Neuronal stem cell (in vitro differentiated cells): ENCODE measurements around the gene LYPLA2. TPM values are rescaled to one million over a fixed set of nuclear protein-coding genes. Genes with fewer than 3 reads are reported as not detected.
A peak's percentile ranks its signal among the peaks of the same experiment; 100 is the strongest.

Experiments used
- DNase-seq: peaks from one replicate; pipeline ENCODE4 v3.0.0-alpha.2; 2013; ENCODE audit warnings: low spot score
- H2AFZ ChIP-seq: one replicate; pipeline ENCODE4 v1.6.1; 2013; ENCODE audit warnings: mild to moderate bottlenecking, low read length, inconsistent platforms
- H2AK5ac ChIP-seq: 2 replicates; pipeline ENCODE4 v1.6.1; 2013; ENCODE audit warnings: low read depth, mild to moderate bottlenecking, inconsistent platforms, low read length, moderate library complexity, mixed read lengths
- H2BK120ac ChIP-seq: 2 replicates; pipeline ENCODE4 v1.6.1; 2013; ENCODE audit warnings: low read depth, mild to moderate bottlenecking, inconsistent platforms, low read length, moderate library complexity, mixed read lengths
- H2BK12ac ChIP-seq: one replicate; pipeline ENCODE4 v1.6.1; 2013; ENCODE audit warnings: low read length, inconsistent platforms
- H2BK15ac ChIP-seq: 2 replicates; pipeline ENCODE4 v1.6.1; 2013; ENCODE audit warnings: mild to moderate bottlenecking, low read length, inconsistent platforms, mixed read lengths
- H2BK5ac ChIP-seq: one replicate; pipeline ENCODE4 v1.6.1; 2013; ENCODE audit warnings: inconsistent platforms, mild to moderate bottlenecking, low read length, moderate library complexity
- H3K14ac ChIP-seq: one replicate; pipeline ENCODE4 v1.6.1; 2013; ENCODE audit warnings: low read length, inconsistent platforms
- H3K18ac ChIP-seq: 2 replicates; pipeline ENCODE4 v1.6.1; 2013; ENCODE audit warnings: low read length, inconsistent platforms
- H3K23ac ChIP-seq: 2 replicates; pipeline ENCODE4 v1.6.1; 2013; ENCODE audit warnings: low read depth, mild to moderate bottlenecking, mixed read lengths, low read length, inconsistent platforms; ENCODE audit not compliant: poor library complexity
- H3K27ac ChIP-seq: replicated peaks from 3 replicates; pipeline ENCODE4 v1.5.1; 2013; ENCODE audit warnings: low read length, inconsistent platforms
- H3K27me3 ChIP-seq, 3 experiments: 2 replicates each; pipeline ENCODE4 v1.6.1; 2013; ENCODE audit warnings: low read length in 3 of 3, mild to moderate bottlenecking in 2 of 3, inconsistent platforms in 1 of 3, low read depth in 1 of 3, mixed read lengths in 1 of 3, moderate library complexity in 1 of 3; ENCODE audit not compliant: control insufficient read depth in 3 of 3, insufficient read depth in 3 of 3
- H3K36me3 ChIP-seq, 2 donors: replicated peaks in 1 of 2; 2 replicates each; pipeline ENCODE4 v1.6.1; 2013; ENCODE audit warnings: low read length in 2 of 2; ENCODE audit not compliant: control insufficient read depth in 2 of 2, insufficient read depth in 2 of 2
- H3K4ac ChIP-seq: 2 replicates; pipeline ENCODE4 v1.6.1; 2013; ENCODE audit warnings: inconsistent platforms, mild to moderate bottlenecking, low read length, moderate library complexity
- H3K4me1 ChIP-seq, 2 donors: 1 replicate in 1 of 2; 2 replicates in 1 of 2; pipeline ENCODE4 v1.6.1; 2013; ENCODE audit warnings: low read length in 2 of 2, low read depth in 1 of 2; ENCODE audit not compliant: control insufficient read depth in 2 of 2, insufficient read depth in 1 of 2
- H3K4me2 ChIP-seq: one replicate; pipeline ENCODE4 v1.6.1; 2013; ENCODE audit warnings: mild to moderate bottlenecking, low read length, inconsistent platforms; ENCODE audit not compliant: insufficient read depth, poor library complexity, severe bottlenecking
- H3K4me3 ChIP-seq, 2 donors: 2 replicates each; pipeline ENCODE4 v1.5.1; 2013; ENCODE audit warnings: low read length in 2 of 2, mild to moderate bottlenecking in 2 of 2, inconsistent platforms in 1 of 2, moderate library complexity in 1 of 2
- H3K79me1 ChIP-seq: one replicate; pipeline ENCODE4 v1.6.1; 2013; ENCODE audit warnings: low read depth, mild to moderate bottlenecking, inconsistent platforms, low read length, moderate library complexity
- H3K9ac ChIP-seq: one replicate; pipeline ENCODE4 v1.6.1; 2013; ENCODE audit warnings: mild to moderate bottlenecking, low read depth, low read length, inconsistent platforms; ENCODE audit not compliant: poor library complexity
- H3K9me3 ChIP-seq, 2 donors: replicated peaks in 1 of 2; 2 replicates each; pipeline versions ENCODE3 to v1.6.1; 2013; ENCODE audit warnings: low read length in 2 of 2, mild to moderate bottlenecking in 2 of 2, inconsistent platforms in 1 of 2, low read depth in 1 of 2, mixed read lengths in 1 of 2, moderate library complexity in 1 of 2; ENCODE audit not compliant: control insufficient read depth in 2 of 2, insufficient read depth in 1 of 2
- H4K8ac ChIP-seq: one replicate; pipeline ENCODE4 v1.6.1; 2013; ENCODE audit warnings: low read depth, mild to moderate bottlenecking, inconsistent platforms, low read length, moderate library complexity
- H4K91ac ChIP-seq: one replicate; pipeline ENCODE4 v1.6.1; 2013; ENCODE audit warnings: low read length, low read depth, mild to moderate bottlenecking, inconsistent platforms; ENCODE audit not compliant: poor library complexity
- WGBS, 2 donors: extraction: QIAGEN DNeasy Blood & Tissue Kit; methylation state at CpG; one replicate each; pipeline ENCODE4 v1.1.7; 2013; ENCODE audit warnings: missing lambda C conversion rate in 2 of 2, mixed read lengths in 1 of 2; ENCODE audit not compliant: insufficient read length in 2 of 2, insufficient replicate concordance in 1 of 2; ENCODE audit errors: extremely low coverage in 2 of 2; 5-methylcytosine and 5-hydroxymethylcytosine counted together
- polyA plus RNA-seq, 2 experiments: library from polyadenylated mRNA; stranded (reverse); fragments of 200-250 nt; gene quantifications; one replicate each; pipeline ENCODE4 v1.2.3, GENCODE V29; 2013

Gene LYPLA2
- 66.5 TPM for polyA plus RNA-seq (2013, experiment 1 of 2)
- 66.6 TPM for polyA plus RNA-seq (2013, experiment 2 of 2)

DNA sequence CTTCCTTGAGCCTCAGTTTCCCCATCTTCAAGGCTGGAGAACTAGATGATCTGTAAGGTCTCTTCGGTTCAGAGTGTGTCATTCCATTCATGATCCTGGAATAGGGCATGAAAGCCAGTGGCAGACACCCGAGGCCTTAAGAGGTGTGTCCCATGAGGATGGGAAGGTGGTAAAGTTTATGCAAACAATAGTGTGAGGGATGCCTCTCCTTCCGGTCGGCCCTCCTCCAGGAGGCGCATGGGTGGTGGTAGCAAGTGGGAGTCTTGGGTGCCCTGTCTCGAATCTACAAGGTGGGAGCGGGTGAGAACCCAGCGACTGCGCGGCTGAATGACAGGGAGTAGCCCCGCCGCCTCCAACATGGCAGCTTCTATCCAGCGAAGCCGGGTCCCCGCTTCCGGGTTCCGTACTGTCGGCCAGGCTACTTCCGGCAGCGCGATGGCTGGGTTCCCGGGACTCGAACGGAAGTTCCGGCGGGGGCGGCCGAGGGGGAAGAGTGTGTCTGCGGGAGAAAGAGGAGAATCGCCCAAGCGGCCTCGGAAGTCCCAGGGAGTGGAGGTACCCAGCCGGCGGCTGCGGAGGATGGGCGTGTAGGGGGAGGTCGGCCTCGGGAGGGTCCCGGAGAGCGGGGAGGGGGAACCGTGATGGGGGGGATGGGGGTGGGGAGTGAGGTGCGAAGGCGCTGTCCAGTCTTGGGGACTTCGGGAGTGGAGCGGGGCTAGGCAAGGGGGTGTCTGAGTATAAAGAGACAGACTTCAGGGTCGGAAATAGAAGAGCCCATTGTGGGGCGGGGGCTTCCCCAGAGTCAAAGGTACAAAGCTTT is at the start of gene LYPLA2:
TSS of gene LYPLA2 (plus strand) at position 450 of the 820 bp plus-strand sequence. CDS start 1,538 bp downstream, outside the sequence.
- peaks cover 17% of the 10 kb centered on the region for H3K79me1 ChIP-seq
- H3K9ac ChIP-seq, result peak within 1 kb of the TSS; percentile 90
- peak within 1 kb of the TSS; percentile 24 for H2AK5ac ChIP-seq
- H3K4ac ChIP-seq, result no peak within 1 kb of the TSS
- H3K9me3 ChIP-seq, result no peaks in the 10 kb centered on the region
- H3K4me2 ChIP-seq, result peak within 1 kb of the TSS; percentile 84
- peak within 1 kb of the TSS; percentile 87 to 96 for H3K4me3 ChIP-seq
- H2BK120ac ChIP-seq, result no peak within 1 kb of the TSS
- no peak within 1 kb of the TSS for H2BK12ac ChIP-seq
- no peak within 1 kb of the TSS for H3K27ac ChIP-seq
- H3K4me1 ChIP-seq, result peaks cover 5 to 17% of the 10 kb centered on the region in 2 donors
- H3K23ac ChIP-seq, result peak within 1 kb of the TSS; percentile 16
- H4K8ac ChIP-seq, result no peak within 1 kb of the TSS
- peak within 1 kb of the TSS; percentile 89 for H2AFZ ChIP-seq
- no peak within 1 kb of the TSS for H3K14ac ChIP-seq
- WGBS, 2 donors, result no CpG with 5 or more reads among the region's 47 CpGs
- H4K91ac ChIP-seq, result no peak within 1 kb of the TSS
- no peak for DNase-seq
- H3K27me3 ChIP-seq, result no peaks in the 10 kb centered on the region
- H3K36me3 ChIP-seq, result peaks cover 18 to 58% of the 10 kb centered on the region in 2 donors
- H2BK15ac ChIP-seq, result no peak within 1 kb of the TSS
- peak within 1 kb of the TSS; percentile 60 for H3K18ac ChIP-seq
- peak within 1 kb of the TSS; percentile 84 for H2BK5ac ChIP-seq

GRCh38 chr1:23741609-23742008 is 49.3 kb upstream of the LYPLA2 start:
- Histone ChIP-seq H3K27me3 (no peaks in the 10 kb centered on the region), H2BK120ac (no peak overlapping the region), H3K36me3 (peaks cover 2 to 9% of the 10 kb centered on the region in 2 donors), H3K4me2 (no peak overlapping the region), H4K91ac (no peak overlapping the region), H3K79me1 (peaks cover 5% of the 10 kb centered on the region), H2AFZ (no peak overlapping the region), H2AK5ac (no peak overlapping the region), H3K27ac (no peak overlapping the region), H3K14ac (no peak overlapping the region), H3K4me1 (peaks cover 2 to 9% of the 10 kb centered on the region in 2 donors), H3K23ac (no peak overlapping the region), H2BK12ac (no peak overlapping the region), H3K9me3 (no peaks in the 10 kb centered on the region), H2BK5ac (no peak overlapping the region), H4K8ac (no peak overlapping the region), H3K4me3 (no peak overlapping the region), H3K18ac (no peak overlapping the region), H2BK15ac (no peak overlapping the region), H3K9ac (no peak overlapping the region), H3K4ac (no peak overlapping the region)
- no CpG with 5 or more reads among the region's 5 CpGs for WGBS, 2 donors
- no peak for DNase-seq

GRCh38 chr1:23742670-23743286 is 48.2 kb upstream of the LYPLA2 start:
- Histone ChIP-seq H3K9me3 (no peaks in the 10 kb centered on the region), H3K27ac (peak overlapping the region; percentile 7), H3K23ac (peak overlapping the region; percentile 99), H2AFZ (peak overlapping the region; percentile 98), H3K4me1 (peaks cover 2 to 9% of the 10 kb centered on the region in 2 donors), H3K18ac (peak overlapping the region; percentile 96), H2BK15ac (no peak overlapping the region), H4K91ac (no peak overlapping the region), H3K27me3 (no peaks in the 10 kb centered on the region), H2BK120ac (no peak overlapping the region), H2BK12ac (no peak overlapping the region), H3K79me1 (peaks cover 5% of the 10 kb centered on the region), H2AK5ac (peak overlapping the region; percentile 63), H2BK5ac (peak overlapping the region; percentile 69), H3K14ac (no peak overlapping the region), H3K4me2 (peak overlapping the region; percentile 64), H3K36me3 (peaks cover 2 to 21% of the 10 kb centered on the region in 2 donors), H3K9ac (peak overlapping the region; percentile 98), H4K8ac (peak overlapping the region; percentile 92), H3K4ac (no peak overlapping the region), H3K4me3 (peak overlapping the region; percentile 93 to 94)
- DNase-seq, result no peak
- WGBS, 2 donors, result no CpG with 5 or more reads among the region's 28 CpGs
